ENCODE results near the gene TSR2. TPM values are rescaled to one million over a fixed set of nuclear protein-coding genes. Genes with fewer than 3 reads are reported as not detected.

TSR2 gene
- total and polyA plus RNA-seq, 2 of the 8 experiments (the other 6 are each of a cell fraction or from before 2014, with no cell fraction given) = 15.1 to 44.2 TPM

- H3K23me2 ChIP-seq (ENCODE audit: low read depth, low read length) = peaks cover 2% of the 10 kb centered on the region; the same call in 1 of the 2 replicates
- H2BK5ac ChIP-seq (ENCODE audit: low read depth, low read length) = no peak overlapping the region
- H3K9me3 ChIP-seq (ENCODE audit: insufficient read depth in 2 of 2, low read depth in 1 of 2, low read length in 1 of 2) = no peaks in the 10 kb centered on the region
- no peak overlapping the region for H3K18ac ChIP-seq (ENCODE audit: extremely low read depth, low read length)
- H3K79me2 ChIP-seq (ENCODE audit: control insufficient read depth in 1 of 2, insufficient read depth in 2 of 2, low read length in 2 of 2) = no peaks in the 10 kb centered on the region
- H3K79me1 ChIP-seq (ENCODE audit: low read depth, low read length) = no peaks in the 10 kb centered on the region
- no peak overlapping the region for H2BK120ac ChIP-seq (replicated peaks; ENCODE audit: low read depth, low read length)
- no peak overlapping the region for H4K5ac ChIP-seq (ENCODE audit: insufficient read length, low read depth, low read length)
- ChIA-PET POLR2A (ENCODE audit: partially characterized antibody) (interaction anchor here (0.9 kb wide), 1 partner anchor 25 kb away, joined by 4 read pairs; no protein-coding TSS in a partner anchor), CTCF (ENCODE audit: partially characterized antibody) (no interaction called here)
- 100% methylated on average over 2 of the region's 3 CpGs; no CpG with 5 or more reads in 1 of the 2 experiments for WGBS, 2 experiments (ENCODE audit: extremely low coverage in 1 of 2, insufficient coverage in 1 of 2, insufficient read length in 1 of 2, insufficient replicate concordance in 2 of 2, low coverage in 1 of 2, low lambda C conversion rate in 2 of 2, missing lambda C conversion rate in 1 of 2)
- no peak for DNase-seq (ENCODE audit: low read depth in 1 of 2, low spot score in 2 of 2)
- no peak overlapping the region for H4K91ac ChIP-seq (replicated peaks; ENCODE audit: insufficient read length, low read length)
- no peak overlapping the region for H2BK15ac ChIP-seq (ENCODE audit: low read length)
- no peak overlapping the region for H3K4me2 ChIP-seq (ENCODE audit: insufficient read depth in 1 of 2, low read depth in 2 of 2, low read length in 2 of 2)
- no peak overlapping the region for H3K4ac ChIP-seq (replicated peaks; ENCODE audit: insufficient read length, low read depth, low read length)
- no peak overlapping the region for H3K9ac ChIP-seq (replicated peaks in 1 of 4; ENCODE audit: extremely low read depth in 1 of 4, low read depth in 3 of 4, low read length in 3 of 4)
- no peak overlapping the region for H3K56ac ChIP-seq (replicated peaks; ENCODE audit: insufficient read length, low read depth, low read length)
- FAIRE-seq = no peak
- H3K4me3 ChIP-seq (ENCODE audit: extremely low read depth in 1 of 4, insufficient read depth in 2 of 4, low read depth in 3 of 4, low read length in 4 of 4) = no peak overlapping the region
- H3K36me3 ChIP-seq (ENCODE audit: control insufficient read depth in 2 of 4, insufficient read depth in 4 of 4, low read length in 3 of 4) = no peaks in the 10 kb centered on the region
- H2AFZ ChIP-seq (ENCODE audit: low read length) = no peak overlapping the region
- no peak overlapping the region; the same call in 1 of the 2 replicates for H2BK12ac ChIP-seq (ENCODE audit: low read depth, low read length)
- H4K20me1 ChIP-seq (replicated peaks in 1 of 2; ENCODE audit: control insufficient read depth in 1 of 2, insufficient read depth in 2 of 2, low read length in 2 of 2) = no peaks in the 10 kb centered on the region
- no peak overlapping the region for H3K27ac ChIP-seq (ENCODE audit: low read depth, low read length)
- H2BK20ac ChIP-seq (ENCODE audit: low read length) = no peak overlapping the region
- no peak overlapping the region for H3K23ac ChIP-seq (ENCODE audit: insufficient read length)
- peaks cover 0 to 6% (median 2%) of the 10 kb centered on the region in 4 experiments; a peak in 3 of 7 replicates for H3K4me1 ChIP-seq (replicated peaks in 1 of 4; ENCODE audit: control insufficient read depth in 3 of 4, insufficient read depth in 4 of 4, low read length in 3 of 4)
- H3K14ac ChIP-seq (ENCODE audit: insufficient read length) = no peak overlapping the region
- no peak overlapping the region for H4K8ac ChIP-seq (ENCODE audit: extremely low read depth, insufficient read depth, low read length)
- H3K27me3 ChIP-seq (replicated peaks in 1 of 4; ENCODE audit: control insufficient read depth in 3 of 4, extremely low read depth in 1 of 4, insufficient read depth in 3 of 4, low read length in 3 of 4) = no peaks in the 10 kb centered on the region
- no peak overlapping the region for H2AK5ac ChIP-seq (ENCODE audit: low read depth, low read length)
- TF ChIP-seq EZH2 (IDR thresholded peaks at IDR 0.05; ENCODE audit: low read depth, low read length, severe bottlenecking) (no peak), ASH2L (IDR thresholded peaks at IDR 0.05; ENCODE audit: low read length) (no peak), MAFK (IDR thresholded peaks at IDR 0.05; ENCODE audit: low read depth, low read length) (no peak), CHD2 (IDR thresholded peaks at IDR 0.05; ENCODE audit: low read length) (no peak), SP1 (IDR thresholded peaks at IDR 0.05; ENCODE audit: low read depth, low read length) (no peak), NANOG (IDR thresholded peaks at IDR 0.05; ENCODE audit: insufficient read depth, low read depth, low read length, poor library complexity, severe bottlenecking) (no peak), FOSL1 (IDR thresholded peaks at IDR 0.05; ENCODE audit: insufficient read depth, low read depth, low read length) (no peak), CREB1 (IDR thresholded peaks at IDR 0.05) (no peak), CBX8 (IDR thresholded peaks at IDR 0.05; ENCODE audit: borderline replicate concordance, low read depth, low read length) (no peak), BRCA1 (IDR thresholded peaks at IDR 0.05; ENCODE audit: low read depth, low read length) (no peak), USF2 (IDR thresholded peaks at IDR 0.05; ENCODE audit: low read length) (no peak), CBX5 (IDR thresholded peaks at IDR 0.05; ENCODE audit: low read depth, low read length) (no peak), KDM4A (IDR thresholded peaks at IDR 0.05; ENCODE audit: low read depth, low read length, severe bottlenecking) (no peak)
These were observed 26.5 kb upstream of the TSR2 start for GRCh38 chrX:54413753-54414152.
